Measurements from ENCODE around the gene PI16. TPM values are rescaled to one million over a fixed set of nuclear protein-coding genes. Genes with fewer than 3 reads are reported as not detected.

PI16 gene
- total and polyA plus RNA-seq, 2 donors (not counting 1 experiment from before 2014, with no cell fraction given): 1.4 to 7.4 TPM

DNA sequence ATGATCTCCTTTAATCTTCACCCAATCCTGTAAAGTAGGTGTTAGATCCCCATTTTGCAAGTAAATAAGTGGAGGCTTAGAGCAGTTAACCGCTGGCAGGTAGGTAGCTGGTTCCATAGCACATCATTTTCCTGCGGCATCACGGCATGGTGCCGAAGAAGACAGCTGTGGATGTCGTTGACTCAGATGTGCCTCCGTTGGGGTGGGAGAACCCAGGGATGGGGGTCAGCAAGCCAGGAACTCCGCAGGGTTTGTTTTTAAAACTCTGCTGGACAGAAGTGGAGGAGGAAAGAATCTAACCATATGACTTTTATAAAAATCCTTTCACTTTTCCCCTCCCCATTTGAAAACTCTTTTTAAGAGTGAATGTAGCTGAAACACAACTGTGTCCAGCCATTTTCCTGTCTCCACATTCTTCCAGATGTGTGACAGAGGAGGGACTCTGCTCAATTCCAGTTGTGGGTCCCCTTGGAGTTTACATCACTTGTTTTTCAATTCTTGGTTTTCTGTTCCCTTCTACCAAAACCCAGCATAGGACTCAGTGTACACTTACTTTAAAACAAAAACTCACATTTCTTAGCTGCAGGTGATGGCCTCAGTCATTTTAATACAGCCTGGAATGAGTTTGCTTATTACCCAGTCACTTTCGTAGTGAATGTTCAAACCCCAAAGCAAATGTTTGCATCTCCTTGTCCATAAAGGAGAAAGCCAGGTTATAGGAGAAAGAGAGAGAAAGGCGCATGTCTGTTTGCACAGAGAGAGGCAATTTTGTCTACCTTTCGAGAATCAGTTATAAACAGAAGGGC, 27.6 kb upstream of the PI16 start:
- intact Hi-C loops (cut with micrococcal nuclease): no loop called here
- ChIA-PET POLR2A (no interaction called here), CTCF (no interaction called here)
- DNase-seq: no peak
- Histone ChIP-seq H3K4me2 (replicated peaks; ENCODE audit: low read depth, low read length, poor library complexity, severe bottlenecking) (no peak overlapping the region), H3K27me3 (replicated peaks in 1 of 4; ENCODE audit: control extremely low read depth in 1 of 4, control insufficient read depth in 3 of 4, insufficient read depth in 4 of 4, low read length in 3 of 4) (no peaks in the 10 kb centered on the region), H2AFZ (ENCODE audit: insufficient read depth, low read depth, low read length, poor library complexity, severe bottlenecking) (no peak overlapping the region), H3K9me3 (ENCODE audit: control extremely low read depth in 1 of 3, control insufficient read depth in 2 of 3, insufficient read depth in 1 of 3, low read length in 2 of 3) (no peaks in the 10 kb centered on the region), H3K36me3 (replicated peaks in 1 of 2; ENCODE audit: control extremely low read depth in 1 of 2, control insufficient read depth in 1 of 2, extremely low read depth in 1 of 2, insufficient read depth in 2 of 2, low read length in 1 of 2) (peaks cover 0 to 26% of the 10 kb centered on the region in 2 experiments), H3K9ac (ENCODE audit: low read length) (no peak overlapping the region), H4K20me1 (ENCODE audit: control insufficient read depth, insufficient read depth, low read length, poor library complexity, severe bottlenecking) (no peaks in the 10 kb centered on the region), H3K4me1 (ENCODE audit: control insufficient read depth in 2 of 2, insufficient read depth in 2 of 2, low read length in 2 of 2) (no peaks in the 10 kb centered on the region), H3K27ac (ENCODE audit: low read length in 2 of 2) (no peak overlapping the region), H3K4me3 (ENCODE audit: control extremely low read depth in 1 of 5, extremely low read depth in 1 of 5, insufficient read depth in 1 of 5, low read depth in 2 of 5, low read length in 4 of 5) (no peak overlapping the region), H3K79me2 (ENCODE audit: control insufficient read depth, insufficient read depth, low read length) (no peaks in the 10 kb centered on the region)
- 97% methylated on average over 6 of the region's 10 CpGs for WGBS (ENCODE audit: insufficient coverage)
- Mint-ChIP-seq H3K27me3 (no peaks in the 10 kb centered on the region), H3K9me3 (ENCODE audit: insufficient read depth) (no peaks in the 10 kb centered on the region), H3K4me3 (no peak overlapping the region), H3K4me1 (peaks cover 5% of the 10 kb centered on the region), H3K27ac (no peak overlapping the region)
- no peak for ATAC-seq (ENCODE audit: low read depth)
- no peak for TF ChIP-seq EZH2 (IDR thresholded peaks at IDR 0.05; ENCODE audit: borderline replicate concordance, insufficient read depth, low read depth, low read length, poor library complexity, severe bottlenecking)
- TF ChIP-seq, protein P1, sequence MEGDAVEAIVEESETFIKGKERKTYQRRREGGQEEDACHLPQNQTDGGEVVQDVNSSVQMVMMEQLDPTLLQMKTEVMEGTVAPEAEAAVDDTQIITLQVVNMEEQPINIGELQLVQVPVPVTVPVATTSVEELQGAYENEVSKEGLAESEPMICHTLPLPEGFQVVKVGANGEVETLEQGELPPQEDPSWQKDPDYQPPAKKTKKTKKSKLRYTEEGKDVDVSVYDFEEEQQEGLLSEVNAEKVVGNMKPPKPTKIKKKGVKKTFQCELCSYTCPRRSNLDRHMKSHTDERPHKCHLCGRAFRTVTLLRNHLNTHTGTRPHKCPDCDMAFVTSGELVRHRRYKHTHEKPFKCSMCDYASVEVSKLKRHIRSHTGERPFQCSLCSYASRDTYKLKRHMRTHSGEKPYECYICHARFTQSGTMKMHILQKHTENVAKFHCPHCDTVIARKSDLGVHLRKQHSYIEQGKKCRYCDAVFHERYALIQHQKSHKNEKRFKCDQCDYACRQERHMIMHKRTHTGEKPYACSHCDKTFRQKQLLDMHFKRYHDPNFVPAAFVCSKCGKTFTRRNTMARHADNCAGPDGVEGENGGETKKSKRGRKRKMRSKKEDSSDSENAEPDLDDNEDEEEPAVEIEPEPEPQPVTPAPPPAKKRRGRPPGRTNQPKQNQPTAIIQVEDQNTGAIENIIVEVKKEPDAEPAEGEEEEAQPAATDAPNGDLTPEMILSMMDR (IDR thresholded peaks at IDR 0.05): no peak

All from B cell (primary cell).